ENCODE data around the gene RREB1. TPM values are rescaled to one million over a fixed set of nuclear protein-coding genes. Genes with fewer than 3 reads are reported as not detected.

Gene RREB1
- total RNA-seq, 1 experiment from 2014 or later, result 35.8 TPM

DNA sequence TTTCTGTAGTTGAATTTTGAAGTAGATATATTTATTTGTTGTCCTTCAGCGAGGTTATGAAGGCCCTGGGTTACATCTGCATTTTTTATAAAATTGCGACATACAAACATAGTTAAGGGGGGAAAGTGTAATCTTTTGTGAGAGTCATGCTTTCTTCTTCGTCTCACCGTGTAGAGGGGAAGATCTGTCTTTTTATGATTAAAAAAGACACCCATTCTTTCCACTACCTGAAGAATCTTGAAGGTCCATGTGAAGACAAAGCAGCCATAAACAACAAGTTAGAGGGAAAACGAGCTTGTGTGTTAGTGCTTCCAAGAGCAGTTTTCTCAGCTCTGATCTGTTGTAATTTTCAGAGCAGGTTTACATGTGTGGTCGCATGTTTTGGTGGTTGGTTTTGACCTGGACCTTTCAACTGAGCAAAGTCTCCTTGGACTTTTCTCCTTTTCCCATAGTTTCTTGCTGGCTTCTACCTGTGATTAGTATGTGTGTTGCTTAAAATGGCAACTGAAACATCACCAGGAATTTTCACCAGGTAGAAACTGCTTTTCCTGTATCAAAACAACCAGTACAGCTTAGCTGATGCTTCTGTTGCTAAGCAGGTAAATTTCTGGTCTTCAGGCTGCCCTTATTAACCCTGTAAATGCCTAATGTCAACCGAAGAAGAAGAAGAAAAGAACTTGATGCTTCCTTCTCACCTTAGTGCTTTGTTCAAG is 37.3 kb downstream of the RREB1 start:
- Histone ChIP-seq H3K79me2 (ENCODE audit: insufficient read depth, low read length) (peaks cover 2% of the 10 kb centered on the region; the same call in 1 of the 2 replicates), H2AFZ (ENCODE audit: low read length) (no peak overlapping the region), H3K23ac (ENCODE audit: insufficient read length, low read depth, low read length) (no peak overlapping the region), H3K27me3 (ENCODE audit: insufficient read depth, low read length) (no peaks in the 10 kb centered on the region), H3K4me1 (ENCODE audit: insufficient read depth, low read length) (peaks cover 31% of the 10 kb centered on the region), H3K9ac (ENCODE audit: extremely low read depth, insufficient read length, low read length) (no peak overlapping the region), H3K23me2 (ENCODE audit: insufficient read length, low read depth, low read length, poor library complexity, severe bottlenecking) (peaks cover 4% of the 10 kb centered on the region), H3K18ac (ENCODE audit: insufficient read length, low read depth, low read length) (peak overlapping the region; percentile 48), H3K27ac (ENCODE audit: insufficient read length, low read depth, low read length) (peak overlapping the region; percentile 39), H4K8ac (replicated peaks; ENCODE audit: insufficient read length, low read depth, low read length) (no peak overlapping the region), H2BK120ac (ENCODE audit: low read depth, low read length, poor library complexity, severe bottlenecking) (no peak overlapping the region), H3K79me1 (ENCODE audit: insufficient read depth, low read depth, low read length, poor library complexity, severe bottlenecking) (no peaks in the 10 kb centered on the region), H2BK15ac (ENCODE audit: low read depth, low read length) (no peak overlapping the region), H3K14ac (ENCODE audit: insufficient read depth, low read length) (peak overlapping the region; percentile 87; the same call in 1 of the 2 replicates), H4K91ac (ENCODE audit: insufficient read length, low read depth, low read length) (no peak overlapping the region), H4K5ac (ENCODE audit: insufficient read length, low read depth, low read length) (no peak overlapping the region), H3T11ph (ENCODE audit: low read length) (peak overlapping the region; percentile 72), H2BK5ac (ENCODE audit: insufficient read length, low read length) (no peak overlapping the region), H3K4ac (ENCODE audit: low read depth, low read length) (no peak overlapping the region; the same call in 1 of the 2 replicates), H2AK5ac (ENCODE audit: insufficient read length, low read length) (no peak overlapping the region), H3K56ac (ENCODE audit: insufficient read length, low read depth, low read length) (no peak overlapping the region), H2BK20ac (ENCODE audit: low read depth, low read length, poor library complexity, severe bottlenecking) (no peak overlapping the region), H4K20me1 (ENCODE audit: control insufficient read depth, insufficient read depth, insufficient read length) (peaks cover 2% of the 10 kb centered on the region), H2BK12ac (ENCODE audit: insufficient read length, low read depth, low read length) (peak overlapping the region; percentile 19), H3K4me2 (ENCODE audit: insufficient read depth, insufficient read length, low read length) (peak overlapping the region; percentile 35), H3K9me3 (ENCODE audit: control insufficient read depth, low read depth, low read length) (no peaks in the 10 kb centered on the region)
- Mint-ChIP-seq H3K27me3 (ENCODE audit: low read depth) (no peaks in the 10 kb centered on the region), H3K4me1 (peaks cover 55 to 67% of the 10 kb centered on the region in 2 experiments), H3K27ac (peak overlapping the region; percentile 54 to 76 (median 65); a peak in 6 of 7 replicates), H3K36me3 (ENCODE audit: insufficient read depth in 1 of 3, low read depth in 3 of 3) (no peaks in the 10 kb centered on the region; a peak in 1 of 7 replicates), H3K4me3 (peak overlapping the region in 1 of 2 experiments; percentile 65; a peak in 4 of 5 replicates), H3K9me3 (no peaks in the 10 kb centered on the region)
- TF ChIP-seq, protein P1, sequence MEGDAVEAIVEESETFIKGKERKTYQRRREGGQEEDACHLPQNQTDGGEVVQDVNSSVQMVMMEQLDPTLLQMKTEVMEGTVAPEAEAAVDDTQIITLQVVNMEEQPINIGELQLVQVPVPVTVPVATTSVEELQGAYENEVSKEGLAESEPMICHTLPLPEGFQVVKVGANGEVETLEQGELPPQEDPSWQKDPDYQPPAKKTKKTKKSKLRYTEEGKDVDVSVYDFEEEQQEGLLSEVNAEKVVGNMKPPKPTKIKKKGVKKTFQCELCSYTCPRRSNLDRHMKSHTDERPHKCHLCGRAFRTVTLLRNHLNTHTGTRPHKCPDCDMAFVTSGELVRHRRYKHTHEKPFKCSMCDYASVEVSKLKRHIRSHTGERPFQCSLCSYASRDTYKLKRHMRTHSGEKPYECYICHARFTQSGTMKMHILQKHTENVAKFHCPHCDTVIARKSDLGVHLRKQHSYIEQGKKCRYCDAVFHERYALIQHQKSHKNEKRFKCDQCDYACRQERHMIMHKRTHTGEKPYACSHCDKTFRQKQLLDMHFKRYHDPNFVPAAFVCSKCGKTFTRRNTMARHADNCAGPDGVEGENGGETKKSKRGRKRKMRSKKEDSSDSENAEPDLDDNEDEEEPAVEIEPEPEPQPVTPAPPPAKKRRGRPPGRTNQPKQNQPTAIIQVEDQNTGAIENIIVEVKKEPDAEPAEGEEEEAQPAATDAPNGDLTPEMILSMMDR (conservative IDR thresholded peaks at IDR 0.05), result no peak
- WGBS (ENCODE audit: extremely low coverage, insufficient read length, low lambda C conversion rate), result no CpG with 5 or more reads among the region's 7 CpGs
- no peak for DNase-seq

Measured in H9 (cell line).